Activated CD4-positive, CD25-positive, alpha-beta regulatory T cell (primary cell): ENCODE results near the gene SLC25A34.

Experiments used
- DNase-seq, 4 experiments: peaks; one replicate each; lab custom pipeline; 2025; lab: John Stamatoyannopoulos, UW

SLC25A34 gene

GRCh38 chr1:15714406-15715136 lies 21.5 kb upstream of the SLC25A34 start:
- no peak for DNase-seq

DNA sequence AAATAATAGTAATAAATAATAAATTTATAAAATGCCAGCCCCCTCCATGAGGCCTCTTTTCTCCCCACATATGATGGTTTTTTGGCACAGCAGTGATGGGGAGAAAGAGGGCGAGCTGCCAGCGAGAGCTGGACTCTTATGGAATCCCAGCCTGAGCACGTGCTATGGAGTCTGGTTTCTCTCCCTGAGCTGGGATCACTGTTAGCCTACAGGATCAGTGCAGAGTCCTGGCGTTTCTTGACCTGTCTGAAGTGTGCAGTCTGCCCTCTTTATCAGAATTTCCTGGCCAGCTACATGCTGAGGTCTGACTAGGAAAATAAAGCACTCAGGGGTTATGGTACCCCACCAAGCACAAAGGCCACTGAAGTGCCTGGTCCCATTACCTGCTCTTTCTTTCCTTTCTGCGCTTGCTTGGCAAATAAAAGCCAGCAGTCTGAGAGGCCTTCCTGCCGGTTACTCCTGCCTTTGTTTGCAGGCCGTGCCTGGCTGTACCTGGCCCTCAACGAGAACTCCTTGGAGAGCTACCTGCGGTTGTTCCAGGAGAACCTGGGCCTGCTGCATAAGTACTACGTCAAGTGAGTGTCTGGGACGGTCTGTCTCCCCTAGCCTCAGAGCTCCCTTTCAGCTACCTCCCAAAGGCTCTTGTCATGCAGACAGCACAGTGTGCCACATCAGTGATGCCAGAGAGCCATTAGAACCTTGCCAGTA lies 18.5 kb upstream of the SLC25A34 start:
- no peak for DNase-seq

GRCh38 chr1:15718199-15718601 lies 17.9 kb upstream of the SLC25A34 start:
- DNase-seq: no peak

- no peak for DNase-seq
Measured at GRCh38 chr1:15719381-15720120, 16.5 kb upstream of the SLC25A34 start.

DNA sequence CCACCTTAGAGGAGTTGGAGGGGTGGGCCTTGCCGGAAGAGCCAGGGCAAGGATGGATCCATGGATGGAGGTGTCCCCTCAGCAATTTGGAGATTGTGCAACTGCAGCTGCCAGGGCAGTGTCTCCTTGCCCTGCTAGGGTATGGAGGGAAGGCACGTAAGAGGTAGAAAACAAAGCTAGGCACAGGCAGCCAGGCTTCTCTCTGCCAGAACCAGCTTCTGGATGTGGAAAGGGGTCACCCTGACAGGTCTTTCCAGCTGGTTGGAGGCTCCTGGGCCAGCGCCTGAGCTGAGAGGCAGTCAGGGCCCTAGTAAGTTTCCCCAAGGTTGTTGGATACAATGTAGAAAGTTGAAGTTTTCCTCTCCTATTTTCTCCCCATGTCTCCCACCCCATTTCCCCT lies 15.2 kb upstream of the SLC25A34 start:
- DNase-seq: no peak

DNA sequence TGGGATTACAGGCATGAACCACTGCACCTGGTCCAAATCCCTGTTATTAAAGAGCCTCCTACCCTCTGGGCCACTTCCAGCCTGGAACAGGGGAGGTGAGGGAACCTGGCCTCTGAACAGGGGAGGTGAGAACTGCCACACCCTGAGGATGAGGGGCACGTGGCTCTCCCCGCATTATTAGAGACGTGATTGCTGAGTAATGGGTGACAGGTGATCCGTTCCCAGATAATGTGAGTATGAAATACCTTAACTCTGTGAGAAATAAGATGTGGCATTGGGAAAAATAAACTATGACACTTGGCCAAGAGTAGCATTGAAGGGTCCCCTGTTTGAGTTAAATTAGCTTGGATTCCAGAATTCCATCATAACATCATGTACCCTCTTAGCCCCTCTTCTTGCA lies 13.6 kb upstream of the SLC25A34 start:
- no peak for DNase-seq

DNA sequence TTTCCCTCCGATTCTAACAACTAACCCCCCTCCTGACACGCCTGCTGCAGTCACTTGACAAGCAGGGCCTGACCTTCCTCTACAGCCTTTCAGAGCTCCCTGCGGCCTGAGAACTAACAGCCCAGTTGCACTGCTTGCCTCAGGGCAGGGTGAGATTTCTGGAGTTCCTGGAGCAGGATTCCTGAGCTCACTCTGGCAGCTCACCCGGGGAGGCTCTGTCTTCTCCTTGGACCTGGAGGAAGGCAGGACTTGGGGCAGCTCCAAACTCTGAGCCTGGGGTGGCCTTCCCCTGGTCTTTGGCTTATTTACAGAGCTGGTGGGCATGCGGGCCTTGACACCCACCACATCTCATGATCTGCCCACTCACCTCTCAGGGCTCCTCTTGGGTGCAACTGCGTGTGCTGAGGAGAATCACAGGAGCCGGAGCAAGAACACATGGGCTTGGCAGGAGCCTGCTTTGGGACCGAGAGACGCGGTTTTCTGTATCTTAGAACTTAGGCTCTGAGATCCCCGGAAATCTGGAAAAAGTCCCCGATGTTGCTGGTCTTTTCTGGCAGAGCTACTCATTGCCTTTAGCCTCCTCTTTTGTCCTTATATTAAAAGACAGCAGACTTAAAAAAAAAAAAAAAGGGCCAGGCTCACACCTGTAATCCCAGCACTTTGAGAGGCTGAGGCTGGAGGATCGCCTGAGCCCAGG lies 13.1 kb upstream of the SLC25A34 start:
- DNase-seq: no peak

GRCh38 chr1:15723631-15724246 lies 12.3 kb upstream of the SLC25A34 start:
- no peak for DNase-seq

- DNase-seq: no peak
Measured at GRCh38 chr1:15724949-15725880, 10.8 kb upstream of the SLC25A34 start.

GRCh38 chr1:15726508-15726907 lies 9.6 kb upstream of the SLC25A34 start:
- no peak for DNase-seq

- DNase-seq: no peak
Measured at GRCh38 chr1:15727021-15727420, 9.0 kb upstream of the SLC25A34 start.

- no peak for DNase-seq
Measured at GRCh38 chr1:15727424-15727823, 8.6 kb upstream of the SLC25A34 start.

DNA sequence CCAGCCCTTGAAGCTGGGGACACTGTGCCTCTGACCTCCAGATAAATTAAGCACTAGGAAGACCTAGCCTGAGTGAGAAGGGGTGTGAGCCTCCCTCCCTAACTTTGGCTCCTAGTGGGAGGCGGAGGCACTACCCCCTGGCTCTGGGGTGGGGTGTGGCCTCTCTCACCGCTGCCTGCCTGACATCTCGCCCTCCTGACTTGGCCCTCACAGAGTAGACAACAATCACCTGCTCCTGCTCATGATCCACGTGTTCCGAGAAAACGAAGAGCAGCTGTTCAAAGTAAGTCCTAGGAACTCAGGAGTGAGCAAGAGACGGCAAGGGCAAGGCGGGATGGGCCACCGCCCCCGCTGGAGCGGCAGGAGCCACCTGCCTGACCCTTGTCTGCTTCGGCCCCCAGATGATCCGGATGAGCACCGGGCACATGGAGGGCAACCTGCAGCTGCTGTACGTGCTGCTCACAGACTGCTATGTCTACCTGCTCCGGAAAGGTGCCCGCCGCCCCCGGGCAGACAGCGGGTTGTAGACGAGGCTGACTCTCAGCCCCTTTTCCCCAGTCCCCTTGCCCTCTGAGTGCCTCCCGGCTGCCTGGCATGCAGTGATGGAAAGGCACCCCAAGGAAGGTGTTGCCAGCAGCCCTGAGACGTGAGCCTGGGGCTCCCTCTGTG lies 8.1 kb upstream of the SLC25A34 start:
- no peak for DNase-seq

GRCh38 chr1:15728937-15729657 lies 7.0 kb upstream of the SLC25A34 start:
- DNase-seq: no peak

DNA sequence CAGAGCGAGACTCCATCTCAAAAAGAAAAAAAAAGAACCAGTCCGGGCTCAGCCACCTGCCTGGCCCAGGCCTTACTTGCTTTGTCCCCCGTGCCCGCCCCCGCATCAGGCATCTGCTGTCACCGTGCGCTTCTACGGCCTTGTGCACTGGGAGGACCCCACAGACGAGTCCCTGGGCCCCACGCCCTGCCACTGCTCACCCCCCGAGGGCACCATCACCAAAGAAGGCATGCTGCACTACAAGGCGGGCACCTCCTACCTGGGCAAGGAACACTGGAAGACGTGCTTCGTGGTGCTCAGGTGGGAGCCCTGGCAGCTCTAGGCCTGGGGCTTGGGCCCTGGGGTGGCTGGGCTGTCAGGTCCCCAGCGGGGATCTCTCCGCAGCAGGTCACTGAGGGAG lies 5.6 kb upstream of the SLC25A34 start:
- no peak for DNase-seq

- no peak for DNase-seq
Measured at GRCh38 chr1:15730936-15731335, 5.1 kb upstream of the SLC25A34 start.

DNA sequence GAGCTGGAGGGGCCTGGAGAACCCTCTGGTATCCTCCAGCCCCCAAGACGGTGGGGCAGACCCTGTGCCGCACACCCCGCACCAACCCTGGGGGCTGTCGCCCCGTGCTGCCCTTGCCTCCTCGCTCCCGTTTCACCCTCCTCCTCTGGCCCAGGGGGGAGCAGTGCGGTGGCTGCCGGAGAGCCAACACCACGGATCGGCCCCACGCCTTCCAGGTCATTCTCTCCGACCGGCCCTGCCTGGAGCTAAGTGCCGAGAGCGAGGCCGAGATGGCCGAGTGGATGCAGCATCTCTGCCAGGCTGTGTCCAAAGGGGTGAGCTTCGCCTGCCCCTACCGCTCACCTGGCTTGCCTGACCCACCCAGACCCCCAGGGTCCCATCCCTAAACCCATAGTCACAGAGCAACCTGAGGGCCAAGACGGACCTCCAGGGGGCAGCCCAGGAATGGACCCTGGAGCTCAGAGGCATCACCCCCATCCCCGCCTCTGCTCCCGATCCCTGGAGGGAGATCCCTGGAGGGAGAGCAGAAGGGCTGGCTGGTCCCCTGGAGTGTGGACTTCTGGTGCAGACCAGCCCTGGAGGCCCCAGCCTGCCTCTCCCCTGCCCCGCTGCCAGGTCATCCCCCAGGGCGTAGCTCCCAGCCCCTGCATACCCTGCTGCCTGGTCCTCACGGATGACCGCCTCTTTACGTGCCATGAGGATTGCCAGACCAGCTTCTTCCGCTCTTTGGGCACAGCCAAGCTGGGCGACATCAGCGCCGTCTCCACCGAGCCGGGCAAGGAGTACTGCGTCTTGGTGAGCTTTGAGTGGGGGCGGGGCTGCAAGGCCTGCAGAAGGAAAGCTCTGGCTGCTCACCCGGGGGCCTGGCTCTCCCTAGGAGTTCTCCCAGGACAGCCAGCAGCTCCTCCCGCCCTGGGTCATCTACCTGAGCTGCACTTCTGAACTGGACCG lies 4.0 kb upstream of the SLC25A34 start:
- DNase-seq: no peak

DNA sequence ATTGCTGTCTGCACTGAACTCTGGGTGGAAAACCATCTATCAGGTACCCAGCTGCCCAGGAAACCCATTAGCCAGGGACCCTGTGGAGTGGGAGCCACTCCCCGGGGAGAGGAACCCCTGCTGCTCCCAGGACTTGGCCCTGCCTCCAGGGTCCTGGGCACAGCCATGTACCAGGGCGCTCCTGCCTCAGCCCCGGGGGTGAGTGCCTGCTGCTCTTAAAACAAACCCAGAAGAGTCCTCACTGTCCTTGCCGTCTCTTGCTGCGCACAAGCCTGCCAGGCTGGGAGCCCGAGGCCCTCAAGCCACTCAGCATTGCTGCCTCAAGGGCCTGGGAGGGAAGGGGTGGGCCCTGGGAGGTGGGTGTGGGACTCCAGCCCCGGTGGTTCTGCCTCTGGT lies 3.4 kb upstream of the SLC25A34 start:
- no peak for DNase-seq
